ENCODE results near the gene PAQR8. TPM values are rescaled to one million over a fixed set of nuclear protein-coding genes. Genes with fewer than 3 reads are reported as not detected.
A peak's percentile ranks its signal among the peaks of the same experiment; 100 is the strongest.

PAQR8 gene
- total RNA-seq, 2 experiments from 2014 or later = 5.5 to 6.2 TPM

- H3K4me3 ChIP-seq (ENCODE audit: low read depth, low read length, poor library complexity, severe bottlenecking) = no peak overlapping the region
- no peak for TF ChIP-seq EZH2phosphoT487 (IDR thresholded peaks at IDR 0.05; ENCODE audit: borderline replicate concordance, low read depth, low read length)
- no peaks in the 10 kb centered on the region for H3K9me2 ChIP-seq (ENCODE audit: insufficient read depth, low read length)
- ChIA-PET POLR2A (interaction anchor here (0.9 to 1.0 kb wide), 2 partner anchors 80 to 97 kb away, joined by 3 read pairs; no protein-coding TSS in a partner anchor), CTCF (ENCODE audit: unreplicated experiment) (no interaction called here)
- no peaks in the 10 kb centered on the region for H3K36me3 ChIP-seq (ENCODE audit: insufficient read depth, low read length)
- no peak for DNase-seq (ENCODE audit: low spot score)
- no peaks in the 10 kb centered on the region for H3K9me3 ChIP-seq (ENCODE audit: low read length)
- BruUV-seq (replicated peaks) = no TSS peak
- H3K4me2 ChIP-seq (ENCODE audit: low read length) = no peak overlapping the region
- no peaks in the 10 kb centered on the region for H4K20me1 ChIP-seq (ENCODE audit: insufficient read depth, low read length)
- no peaks in the 10 kb centered on the region for H3K79me2 ChIP-seq (ENCODE audit: insufficient read depth, low read depth, low read length)
- H2AFZ ChIP-seq (ENCODE audit: low read length) = no peak overlapping the region
- peaks cover 17% of the 10 kb centered on the region for H3K4me1 ChIP-seq (ENCODE audit: insufficient read depth, low read length, poor library complexity, severe bottlenecking)
- intact Hi-C loops (cut with micrococcal nuclease; ENCODE audit: unreplicated experiment) = no loop called here
- no peak overlapping the region for H3K27ac ChIP-seq (ENCODE audit: low read depth, low read length, poor library complexity, severe bottlenecking)
Observed at GRCh38 chr6:52388790-52389189, 26.8 kb downstream of the PAQR8 start.

- H3K9me2 ChIP-seq (ENCODE audit: insufficient read depth, low read length) = no peaks in the 10 kb centered on the region
- peaks cover 18% of the 10 kb centered on the region for H3K4me1 ChIP-seq (ENCODE audit: insufficient read depth, low read length, poor library complexity, severe bottlenecking)
- no peak overlapping the region for H3K27ac ChIP-seq (ENCODE audit: low read depth, low read length, poor library complexity, severe bottlenecking)
- H3K79me2 ChIP-seq (ENCODE audit: insufficient read depth, low read depth, low read length) = no peaks in the 10 kb centered on the region
- H4K20me1 ChIP-seq (ENCODE audit: insufficient read depth, low read length) = no peaks in the 10 kb centered on the region
- no peak overlapping the region for H3K4me3 ChIP-seq (ENCODE audit: low read depth, low read length, poor library complexity, severe bottlenecking)
- TF ChIP-seq CTCF (conservative IDR thresholded peaks at IDR 0.05; ENCODE audit: low read length) (no peak; the same call in 1 of the 2 replicates), EZH2phosphoT487 (IDR thresholded peaks at IDR 0.05; ENCODE audit: borderline replicate concordance, low read depth, low read length) (no peak)
- ChIA-PET POLR2A (interaction anchor here (0.9 to 1.9 kb wide), 4 partner anchors 8 to 97 kb away, joined by 3 to 9 read pairs (median 4); no protein-coding TSS in a partner anchor), CTCF (ENCODE audit: unreplicated experiment) (no interaction called here)
- H3K4me2 ChIP-seq (ENCODE audit: low read length) = peak overlapping the region; percentile 52; the same call in 1 of the 2 replicates
- H3K36me3 ChIP-seq (ENCODE audit: insufficient read depth, low read length) = no peaks in the 10 kb centered on the region
- no peak for DNase-seq (ENCODE audit: low spot score)
- no TSS peak for BruUV-seq (replicated peaks)
- no peak overlapping the region for H2AFZ ChIP-seq (ENCODE audit: low read length)
- H3K9me3 ChIP-seq (ENCODE audit: low read length) = no peaks in the 10 kb centered on the region
- intact Hi-C loops (cut with micrococcal nuclease; ENCODE audit: unreplicated experiment) = no loop called here
Observed at GRCh38 chr6:52389264-52389625, 27.3 kb downstream of the PAQR8 start.

GRCh38 chr6:52389626-52390360 is 27.8 kb downstream of the PAQR8 start:
- Histone ChIP-seq H3K36me3 (ENCODE audit: insufficient read depth, low read length) (no peaks in the 10 kb centered on the region), H3K4me2 (ENCODE audit: low read length) (peak overlapping the region; percentile 52), H2AFZ (ENCODE audit: low read length) (peak overlapping the region; percentile 43; the same call in 1 of the 2 replicates), H3K79me2 (ENCODE audit: insufficient read depth, low read depth, low read length) (no peaks in the 10 kb centered on the region), H3K9me2 (ENCODE audit: insufficient read depth, low read length) (no peaks in the 10 kb centered on the region), H3K4me3 (ENCODE audit: low read depth, low read length, poor library complexity, severe bottlenecking) (no peak overlapping the region), H4K20me1 (ENCODE audit: insufficient read depth, low read length) (no peaks in the 10 kb centered on the region), H3K4me1 (ENCODE audit: insufficient read depth, low read length, poor library complexity, severe bottlenecking) (peaks cover 22% of the 10 kb centered on the region), H3K27ac (ENCODE audit: low read depth, low read length, poor library complexity, severe bottlenecking) (no peak overlapping the region), H3K9me3 (ENCODE audit: low read length) (no peaks in the 10 kb centered on the region)
- DNase-seq (ENCODE audit: low spot score) = peak; percentile 24
- ChIA-PET CTCF (ENCODE audit: unreplicated experiment) (interaction anchor here (0.7 to 1.3 kb wide), 2 partner anchors 104 to 118 kb away, joined by 3 to 7 read pairs; no protein-coding TSS in a partner anchor), POLR2A (interaction anchor here (0.8 to 1.9 kb wide), 7 partner anchors 9 to 98 kb away, joined by 3 to 9 read pairs (median 4); partner anchors contain the start of gene PAQR8)
- intact Hi-C loops (cut with micrococcal nuclease; ENCODE audit: unreplicated experiment) = loop anchor here (10.0 kb wide), 1 partner anchor 325 kb away; no protein-coding TSS in a partner anchor
- TF ChIP-seq EZH2phosphoT487 (IDR thresholded peaks at IDR 0.05; ENCODE audit: borderline replicate concordance, low read depth, low read length) (no peak), CTCF (conservative IDR thresholded peaks at IDR 0.05; ENCODE audit: low read length) (0 out of 2 replicates have a peak, but pooled peaks have one; percentile 14)
- no TSS peak for BruUV-seq (replicated peaks)
